Measurements from ENCODE around the gene LLPH. TPM values are rescaled to one million over a fixed set of nuclear protein-coding genes. Genes with fewer than 3 reads are reported as not detected.
A peak's percentile ranks its signal among the peaks of the same experiment; 100 is the strongest.

Gene LLPH
- total and polyA plus RNA-seq, 10 donors: 6.5 to 21.7 (median 17.2) TPM

GRCh38 chr12:66142826-66143225, 12.3 kb upstream of the LLPH start:
- H3K4me3 ChIP-seq: no peak overlapping the region
- no peaks in the 10 kb centered on the region for H3K27me3 ChIP-seq (replicated peaks in 1 of 7)
- H3K4me1 ChIP-seq: peaks cover 11 to 41% (median 24%) of the 10 kb centered on the region in 6 donors
- no peak for TF ChIP-seq POLR2AphosphoS5 (IDR thresholded peaks at IDR 0.05)
- TF ChIP-seq POLR2A (IDR thresholded peaks at IDR 0.05): no peak
- TF ChIP-seq, protein P1, sequence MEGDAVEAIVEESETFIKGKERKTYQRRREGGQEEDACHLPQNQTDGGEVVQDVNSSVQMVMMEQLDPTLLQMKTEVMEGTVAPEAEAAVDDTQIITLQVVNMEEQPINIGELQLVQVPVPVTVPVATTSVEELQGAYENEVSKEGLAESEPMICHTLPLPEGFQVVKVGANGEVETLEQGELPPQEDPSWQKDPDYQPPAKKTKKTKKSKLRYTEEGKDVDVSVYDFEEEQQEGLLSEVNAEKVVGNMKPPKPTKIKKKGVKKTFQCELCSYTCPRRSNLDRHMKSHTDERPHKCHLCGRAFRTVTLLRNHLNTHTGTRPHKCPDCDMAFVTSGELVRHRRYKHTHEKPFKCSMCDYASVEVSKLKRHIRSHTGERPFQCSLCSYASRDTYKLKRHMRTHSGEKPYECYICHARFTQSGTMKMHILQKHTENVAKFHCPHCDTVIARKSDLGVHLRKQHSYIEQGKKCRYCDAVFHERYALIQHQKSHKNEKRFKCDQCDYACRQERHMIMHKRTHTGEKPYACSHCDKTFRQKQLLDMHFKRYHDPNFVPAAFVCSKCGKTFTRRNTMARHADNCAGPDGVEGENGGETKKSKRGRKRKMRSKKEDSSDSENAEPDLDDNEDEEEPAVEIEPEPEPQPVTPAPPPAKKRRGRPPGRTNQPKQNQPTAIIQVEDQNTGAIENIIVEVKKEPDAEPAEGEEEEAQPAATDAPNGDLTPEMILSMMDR (IDR thresholded peaks at IDR 0.05 in 8 of 11, conservative IDR thresholded peaks at IDR 0.05 in 3 of 11): no peak
- peaks cover 3 to 31% (median 26%) of the 10 kb centered on the region in 8 donors for H3K9me3 ChIP-seq
- no peak for DNase-seq
- intact Hi-C loops (cut with DNase I; ENCODE audit: low total_unique reads): no loop called here
- H3K27ac ChIP-seq: peak overlapping the region in 2 of 8 donors; percentile 85
- H3K36me3 ChIP-seq: peaks cover 6 to 100% (median 57%) of the 10 kb centered on the region in 6 donors

- intact Hi-C loops (cut with DNase I; ENCODE audit: low total_unique reads): no loop called here
- no peak for TF ChIP-seq POLR2AphosphoS5 (IDR thresholded peaks at IDR 0.05)
- no peak for TF ChIP-seq POLR2A (IDR thresholded peaks at IDR 0.05)
- TF ChIP-seq, protein P1 (IDR thresholded peaks at IDR 0.05 in 8 of 11, conservative IDR thresholded peaks at IDR 0.05 in 3 of 11): no peak
- no peaks in the 10 kb centered on the region for H3K27me3 ChIP-seq (replicated peaks in 1 of 7)
- peaks cover 11 to 29% (median 21%) of the 10 kb centered on the region in 6 donors for H3K4me1 ChIP-seq
- H3K4me3 ChIP-seq: no peak overlapping the region
- H3K27ac ChIP-seq: no peak overlapping the region
- no peak for DNase-seq
- peaks cover 3 to 31% (median 26%) of the 10 kb centered on the region in 8 donors for H3K9me3 ChIP-seq
- 97 to 100% (median 99%) methylated on average over 2 of the region's 2 CpGs for WGBS, 5 donors
- peaks cover 6 to 100% (median 66%) of the 10 kb centered on the region in 6 donors for H3K36me3 ChIP-seq
Measured at GRCh38 chr12:66141299-66141698, 10.7 kb upstream of the LLPH start.

DNA sequence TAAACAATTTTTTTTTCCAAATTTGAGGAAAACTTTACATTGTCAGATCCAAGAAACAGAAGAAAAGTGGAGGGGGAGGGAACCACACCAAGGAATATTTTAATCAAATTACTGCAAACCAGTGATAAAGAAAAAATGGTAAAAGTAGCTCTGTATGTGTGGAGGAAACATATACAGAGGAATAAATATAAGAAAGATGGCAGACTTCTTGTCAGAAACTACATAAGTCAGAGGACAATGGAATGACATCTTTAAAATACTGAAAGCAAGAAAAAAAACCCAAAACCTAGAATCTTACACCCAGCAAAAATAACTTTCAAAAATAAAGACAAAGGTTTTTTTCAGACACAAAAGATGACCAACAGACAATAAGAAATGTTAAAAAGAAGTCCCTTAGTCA, 10.2 kb upstream of the LLPH start:
- Histone ChIP-seq H3K9me3 (peaks cover 3 to 31% (median 26%) of the 10 kb centered on the region in 8 donors), H3K36me3 (peaks cover 6 to 98% (median 65%) of the 10 kb centered on the region in 6 donors), H3K4me3 (no peak overlapping the region), H3K27me3 (replicated peaks in 1 of 7) (no peaks in the 10 kb centered on the region), H3K27ac (no peak overlapping the region), H3K4me1 (peaks cover 9 to 24% (median 16%) of the 10 kb centered on the region in 6 donors)
- TF ChIP-seq POLR2AphosphoS5 (IDR thresholded peaks at IDR 0.05): no peak
- no peak for TF ChIP-seq POLR2A (IDR thresholded peaks at IDR 0.05)
- TF ChIP-seq, protein P1 (IDR thresholded peaks at IDR 0.05 in 8 of 11, conservative IDR thresholded peaks at IDR 0.05 in 3 of 11): no peak
- DNase-seq: no peak
- intact Hi-C loops (cut with DNase I; ENCODE audit: low total_unique reads): no loop called here

- intact Hi-C loops (cut with DNase I; ENCODE audit: low total_unique reads): no loop called here
- DNase-seq: no peak
- Histone ChIP-seq H3K36me3 (peaks cover 6 to 84% (median 61%) of the 10 kb centered on the region in 6 donors), H3K4me3 (no peak overlapping the region), H3K9me3 (peaks cover 3 to 31% (median 26%) of the 10 kb centered on the region in 8 donors), H3K27ac (no peak overlapping the region), H3K4me1 (peaks cover 0 to 10% (median 3%) of the 10 kb centered on the region in 6 donors), H3K27me3 (replicated peaks in 1 of 7) (no peaks in the 10 kb centered on the region)
- 96 to 100% (median 96%) methylated on average over 2 of the region's 2 CpGs for WGBS, 5 donors
- TF ChIP-seq POLR2A (IDR thresholded peaks at IDR 0.05): no peak
- TF ChIP-seq POLR2AphosphoS5 (IDR thresholded peaks at IDR 0.05): no peak
- TF ChIP-seq, protein P1 (IDR thresholded peaks at IDR 0.05 in 8 of 11, conservative IDR thresholded peaks at IDR 0.05 in 3 of 11): no peak
Measured at GRCh38 chr12:66139328-66139727, 8.8 kb upstream of the LLPH start.
